Measurements from ENCODE around the gene FMO3. TPM values are rescaled to one million over a fixed set of nuclear protein-coding genes. Genes with fewer than 3 reads are reported as not detected.

Gene FMO3
- total RNA-seq, 2 donors from 2014 or later: 4.2 to 13.9 TPM

DNA sequence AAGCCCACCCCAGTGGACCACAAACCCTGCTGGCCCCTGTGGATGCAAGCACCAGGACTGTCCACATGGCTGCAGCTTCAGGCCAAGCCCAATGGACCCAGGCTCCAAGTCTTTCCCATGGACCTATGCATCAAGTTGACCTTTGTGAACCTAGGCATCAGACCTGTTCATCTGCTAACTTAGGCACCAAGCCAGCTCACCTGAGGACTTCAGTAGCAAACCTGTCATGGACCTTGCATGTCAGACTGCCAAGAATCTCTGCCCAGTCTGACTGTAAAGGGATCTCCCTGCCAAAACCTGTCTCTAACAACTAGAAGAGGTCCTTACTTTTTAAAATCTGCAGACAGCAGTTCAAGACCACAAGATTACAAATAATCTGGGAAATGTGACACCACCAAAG is 37.8 kb downstream of the FMO3 start:
- Histone ChIP-seq H3K9me3 (no peaks in the 10 kb centered on the region), H3K27me3 (replicated peaks; ENCODE audit: insufficient read depth) (no peaks in the 10 kb centered on the region), H3K4me1 (ENCODE audit: control insufficient read depth in 1 of 2, low read depth in 2 of 2) (peaks cover 18 to 36% of the 10 kb centered on the region in 2 donors), H3K36me3 (no peaks in the 10 kb centered on the region), H3K27ac (peak overlapping the region; percentile 24 to 62), H3K4me3 (no peak overlapping the region)
- TF ChIP-seq, protein P1, sequence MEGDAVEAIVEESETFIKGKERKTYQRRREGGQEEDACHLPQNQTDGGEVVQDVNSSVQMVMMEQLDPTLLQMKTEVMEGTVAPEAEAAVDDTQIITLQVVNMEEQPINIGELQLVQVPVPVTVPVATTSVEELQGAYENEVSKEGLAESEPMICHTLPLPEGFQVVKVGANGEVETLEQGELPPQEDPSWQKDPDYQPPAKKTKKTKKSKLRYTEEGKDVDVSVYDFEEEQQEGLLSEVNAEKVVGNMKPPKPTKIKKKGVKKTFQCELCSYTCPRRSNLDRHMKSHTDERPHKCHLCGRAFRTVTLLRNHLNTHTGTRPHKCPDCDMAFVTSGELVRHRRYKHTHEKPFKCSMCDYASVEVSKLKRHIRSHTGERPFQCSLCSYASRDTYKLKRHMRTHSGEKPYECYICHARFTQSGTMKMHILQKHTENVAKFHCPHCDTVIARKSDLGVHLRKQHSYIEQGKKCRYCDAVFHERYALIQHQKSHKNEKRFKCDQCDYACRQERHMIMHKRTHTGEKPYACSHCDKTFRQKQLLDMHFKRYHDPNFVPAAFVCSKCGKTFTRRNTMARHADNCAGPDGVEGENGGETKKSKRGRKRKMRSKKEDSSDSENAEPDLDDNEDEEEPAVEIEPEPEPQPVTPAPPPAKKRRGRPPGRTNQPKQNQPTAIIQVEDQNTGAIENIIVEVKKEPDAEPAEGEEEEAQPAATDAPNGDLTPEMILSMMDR (IDR thresholded peaks at IDR 0.05): no peak
- DNase-seq (ENCODE audit: low spot score) (no peak), ATAC-seq (ENCODE audit: insufficient number of reproducible peaks, low FRiP score, low read depth) (no peak)

DNA sequence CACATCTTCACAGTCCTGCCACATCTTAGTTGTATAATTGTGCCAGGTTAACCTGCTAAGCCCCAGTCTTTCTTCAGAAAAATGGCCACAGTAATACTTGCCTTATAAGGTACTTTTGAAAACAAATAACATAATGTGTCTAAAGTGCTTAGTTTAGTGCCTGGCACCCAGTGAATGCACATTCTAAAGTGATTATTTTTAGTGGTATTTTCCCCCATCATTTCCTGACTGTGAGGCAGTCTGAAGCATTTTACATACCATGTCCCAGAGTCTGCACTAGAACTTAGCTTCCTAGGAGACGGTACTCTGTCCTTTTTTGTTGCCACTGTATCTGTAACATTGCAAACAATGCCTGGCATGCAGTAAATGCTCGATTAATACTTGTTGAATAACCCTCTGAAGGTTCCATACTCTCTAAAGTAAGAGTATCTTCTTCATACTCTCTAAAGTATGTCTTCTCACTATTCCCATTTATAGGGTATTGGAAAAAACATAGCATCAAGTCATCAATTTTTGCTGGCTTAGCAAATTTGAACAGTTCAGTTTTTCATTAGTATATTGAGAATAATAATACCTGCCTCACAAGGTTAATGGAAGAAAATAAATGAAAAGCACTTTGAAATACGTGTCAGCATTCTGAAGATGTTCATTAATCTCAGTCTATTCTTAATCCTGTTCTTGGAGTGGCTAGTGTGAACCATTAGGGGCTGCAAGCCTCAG is 43.7 kb downstream of the FMO3 start:
- peaks cover 8 to 50% of the 10 kb centered on the region in 2 donors for H3K4me1 ChIP-seq (ENCODE audit: control insufficient read depth in 1 of 2, low read depth in 2 of 2)
- H3K27me3 ChIP-seq (replicated peaks; ENCODE audit: insufficient read depth): no peaks in the 10 kb centered on the region
- ATAC-seq (ENCODE audit: insufficient number of reproducible peaks, low FRiP score, low read depth) (peak; percentile 62), DNase-seq (ENCODE audit: low spot score) (no peak)
- H3K27ac ChIP-seq: peak overlapping the region; percentile 71 to 72
- H3K36me3 ChIP-seq: no peaks in the 10 kb centered on the region
- TF ChIP-seq, protein P1 (IDR thresholded peaks at IDR 0.05): no peak
- H3K4me3 ChIP-seq: no peak overlapping the region
- no peaks in the 10 kb centered on the region for H3K9me3 ChIP-seq

DNA sequence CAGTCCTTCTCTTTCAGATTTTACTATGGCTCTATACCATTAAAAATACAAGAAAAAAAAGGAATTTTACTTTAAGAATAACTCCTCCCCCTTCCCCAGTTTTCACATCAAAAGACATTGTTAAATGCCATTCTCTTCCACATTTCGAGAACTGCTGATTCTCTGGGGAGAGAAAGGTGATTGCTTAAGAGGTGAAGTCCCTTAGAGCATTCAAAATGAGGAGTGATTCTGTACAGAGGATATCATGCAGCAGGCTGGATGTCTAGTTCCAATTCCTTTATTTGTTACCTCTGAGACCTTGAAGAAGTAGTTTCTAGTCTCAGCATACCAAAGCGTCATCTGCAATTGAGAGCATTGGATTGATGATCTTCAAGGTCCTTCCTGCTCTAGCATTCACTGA is 46.9 kb downstream of the FMO3 start:
- Histone ChIP-seq H3K27ac (peak overlapping the region; percentile 48 to 95), H3K4me1 (ENCODE audit: control insufficient read depth in 1 of 2, low read depth in 2 of 2) (peaks cover 29 to 79% of the 10 kb centered on the region in 2 donors), H3K9me3 (no peaks in the 10 kb centered on the region), H3K36me3 (no peaks in the 10 kb centered on the region), H3K4me3 (no peak overlapping the region), H3K27me3 (replicated peaks; ENCODE audit: insufficient read depth) (no peaks in the 10 kb centered on the region)
- no peak for ATAC-seq (ENCODE audit: insufficient number of reproducible peaks, low FRiP score, low read depth)
- no peak for DNase-seq (ENCODE audit: low spot score)
- TF ChIP-seq, protein P1 (IDR thresholded peaks at IDR 0.05): no peak

DNA sequence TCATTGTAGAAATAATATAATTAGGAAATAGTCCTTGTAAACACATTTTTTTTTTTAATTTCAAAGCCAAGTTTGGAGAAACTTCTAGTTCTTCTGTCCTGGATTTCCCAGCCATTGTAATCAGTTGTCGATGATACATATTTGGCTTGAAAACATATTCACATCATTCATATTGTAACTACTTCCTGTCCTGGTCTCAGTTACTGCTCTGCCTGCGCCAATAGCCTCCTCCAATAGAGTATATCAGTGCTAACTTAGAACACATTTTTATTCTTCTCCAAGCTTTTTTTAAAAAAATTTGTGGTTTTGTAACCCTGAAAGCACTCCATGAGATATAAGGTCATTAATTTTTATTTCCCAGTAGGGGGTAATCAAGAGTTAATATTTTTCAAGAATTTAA is 48.3 kb downstream of the FMO3 start:
- Histone ChIP-seq H3K4me3 (no peak overlapping the region), H3K9me3 (no peaks in the 10 kb centered on the region), H3K27me3 (replicated peaks; ENCODE audit: insufficient read depth) (no peaks in the 10 kb centered on the region), H3K27ac (peak overlapping the region in 1 of 2 donors; percentile 95), H3K36me3 (no peaks in the 10 kb centered on the region), H3K4me1 (ENCODE audit: control insufficient read depth in 1 of 2, low read depth in 2 of 2) (peaks cover 35 to 88% of the 10 kb centered on the region in 2 donors)
- TF ChIP-seq, protein P1 (IDR thresholded peaks at IDR 0.05): no peak
- no peak for DNase-seq (ENCODE audit: low spot score)
- no peak for ATAC-seq (ENCODE audit: insufficient number of reproducible peaks, low FRiP score, low read depth)

DNA sequence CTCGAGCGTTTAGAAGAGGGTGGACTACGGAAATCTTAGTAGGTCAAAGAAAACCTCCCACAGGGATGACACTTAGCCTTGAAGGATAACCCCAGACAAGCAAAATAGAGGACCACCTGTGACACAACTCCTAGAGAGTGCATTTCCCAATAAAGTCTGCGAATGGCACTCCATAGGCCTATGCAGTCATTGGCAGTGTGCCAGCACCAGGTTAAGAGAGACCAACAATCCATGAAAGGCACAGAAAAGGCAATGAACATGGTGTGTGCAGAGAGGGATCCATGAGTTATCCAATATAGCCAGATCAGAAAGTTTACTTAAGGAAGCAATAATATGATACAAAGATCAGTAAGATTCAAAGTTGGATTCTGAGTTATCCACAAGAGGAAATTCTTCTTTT is 49.2 kb downstream of the FMO3 start:
- Histone ChIP-seq H3K9me3 (no peaks in the 10 kb centered on the region), H3K27me3 (replicated peaks; ENCODE audit: insufficient read depth) (no peaks in the 10 kb centered on the region), H3K36me3 (no peaks in the 10 kb centered on the region), H3K27ac (peak overlapping the region; percentile 88 to 95), H3K4me3 (no peak overlapping the region), H3K4me1 (ENCODE audit: control insufficient read depth in 1 of 2, low read depth in 2 of 2) (peaks cover 34 to 83% of the 10 kb centered on the region in 2 donors)
- TF ChIP-seq, protein P1 (IDR thresholded peaks at IDR 0.05): no peak
- ATAC-seq (ENCODE audit: insufficient number of reproducible peaks, low FRiP score, low read depth) (no peak), DNase-seq (ENCODE audit: low spot score) (no peak)
